ENCODE measurements around the gene KRT40.
"Not testable (repeated sequence)": the region's sequence is repeated elsewhere in the genome, so short reads cannot be mapped to it uniquely, and the experiment has no call there.

The KRT40 gene

DNA sequence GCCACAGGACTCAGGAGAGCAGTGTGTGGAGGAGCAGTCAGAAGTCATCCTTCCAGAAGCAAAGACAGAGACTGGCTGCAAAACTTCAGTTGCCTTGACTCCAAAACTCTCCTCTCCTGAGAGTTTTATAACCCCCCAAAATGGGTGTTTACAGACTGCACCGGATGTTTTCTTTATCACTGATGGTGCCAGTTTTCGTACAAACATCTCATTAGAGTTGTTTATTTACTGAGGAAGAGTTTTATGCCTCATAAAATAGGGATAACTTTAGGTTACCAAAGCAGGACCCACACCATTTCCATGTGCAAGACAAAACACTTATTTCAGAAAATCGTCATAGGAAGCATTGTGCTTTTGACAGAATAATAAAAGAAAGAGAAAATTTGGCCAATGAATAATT is at the start of gene KRT40:
KRT40 (minus strand) TSS at position 101 of the 400 bp plus-strand sequence; CDS start at position 48, 53 bp downstream.
- DNase-seq, result no peak

GRCh38 chr17:41029633-41030245 is 45.6 kb upstream of the KRT40 start, which contains the start of gene KRTAP1-4:
TSS of gene KRTAP1-4 (minus strand) at chr17:41030195. CDS start at chr17:41030078, 117 bp downstream.
- DNase-seq, result no peak

- no peak for DNase-seq
Observed at GRCh38 chr17:41026715-41027471, 42.8 kb upstream of the KRT40 start, which contains the start of gene KRTAP1-5. TSS of gene KRTAP1-5 (minus strand) at chr17:41027208. CDS start at chr17:41027155, 53 bp downstream.

GRCh38 chr17:41024697-41025096 is 40.6 kb upstream of the KRT40 start:
- DNase-seq, result no peak

DNA sequence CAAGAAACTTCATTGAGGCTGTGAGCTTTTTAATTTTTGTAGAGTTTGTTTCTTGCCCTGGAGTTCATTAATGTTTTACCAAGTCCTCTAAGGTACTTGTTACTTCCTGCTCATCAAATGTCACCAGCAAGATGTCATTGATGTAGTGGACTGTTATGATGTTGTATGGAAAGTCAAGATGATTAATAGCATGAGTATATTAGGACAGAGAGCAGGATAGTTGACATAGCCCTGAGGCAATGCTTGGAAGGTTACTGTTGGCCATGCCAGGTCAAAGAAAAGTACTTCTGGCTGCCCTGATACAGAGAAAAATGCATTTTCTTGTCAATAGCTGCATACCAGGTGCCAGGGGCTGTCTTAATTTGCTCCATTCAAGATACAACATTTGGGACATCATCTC is 36.2 kb upstream of the KRT40 start:
- no peak for DNase-seq

DNA sequence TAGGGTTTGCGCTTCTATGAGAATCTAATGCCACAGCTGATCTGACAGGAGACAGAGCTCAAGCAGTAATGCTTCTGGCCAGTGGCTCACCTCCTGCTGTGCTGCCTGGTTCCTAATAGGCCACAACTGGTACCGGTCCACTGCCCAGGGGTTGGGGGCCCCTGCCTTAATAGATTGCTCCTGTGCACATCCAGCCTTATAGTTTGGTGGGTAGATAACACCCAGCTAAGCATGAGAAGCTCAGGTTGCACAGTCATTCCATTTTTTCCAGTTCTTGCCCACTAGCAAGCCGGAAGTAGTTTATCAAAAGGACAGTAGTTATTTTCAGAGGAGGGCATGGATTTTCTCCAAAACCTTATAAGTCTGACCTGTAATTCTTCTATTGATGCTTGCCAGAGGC is 35.3 kb upstream of the KRT40 start:
- no peak for DNase-seq

DNA sequence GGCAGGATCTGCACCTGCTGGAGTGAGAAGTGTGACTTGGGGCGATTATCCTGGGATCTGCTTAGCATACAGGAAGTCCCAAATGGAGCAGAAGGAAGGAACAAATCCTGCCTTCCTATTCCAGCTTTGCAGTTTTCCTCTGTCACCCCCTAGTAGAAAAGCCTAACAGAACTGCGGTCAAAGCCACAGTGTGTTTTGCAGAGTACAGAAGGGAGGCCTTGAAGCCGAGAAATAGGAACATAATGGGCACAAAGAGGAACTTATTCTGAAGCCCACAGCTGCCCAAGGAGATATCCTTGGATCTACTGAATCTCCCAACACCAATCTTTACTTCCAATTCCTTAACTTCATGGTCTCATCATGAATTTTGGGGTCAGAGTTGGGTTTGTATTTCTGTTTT is 34.4 kb upstream of the KRT40 start:
- DNase-seq, result no peak

DNA sequence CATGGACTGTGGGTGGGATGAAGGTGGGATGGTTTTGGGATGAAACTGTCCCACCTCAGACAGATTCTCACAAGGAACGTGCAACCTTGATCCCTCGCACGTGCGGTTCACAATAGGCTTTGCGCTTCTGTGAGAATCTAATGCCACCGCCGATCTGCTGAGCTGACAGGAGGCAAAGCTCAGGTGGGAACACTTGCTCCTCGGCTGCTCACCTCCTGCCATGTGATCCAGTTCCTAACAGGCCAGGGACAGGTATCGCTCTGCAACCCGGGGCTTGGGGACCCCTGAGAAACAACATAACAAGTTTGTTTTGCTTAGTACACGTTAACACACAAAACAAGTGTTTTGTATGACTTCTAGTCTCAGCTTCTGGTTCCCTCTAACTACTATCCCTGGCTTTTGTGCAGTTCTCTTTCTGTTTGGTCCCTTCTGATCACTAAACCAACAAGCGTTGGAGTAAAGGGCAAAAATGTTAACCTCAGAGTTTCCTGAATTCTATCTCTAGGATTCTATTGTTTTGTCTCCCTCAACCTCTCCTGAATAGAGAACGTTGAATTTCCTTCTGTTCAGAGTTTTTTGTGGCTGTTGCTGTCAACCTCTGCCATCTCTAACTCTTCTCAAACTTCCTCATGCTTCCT is 32.6 kb upstream of the KRT40 start:
- DNase-seq, result no peak

DNA sequence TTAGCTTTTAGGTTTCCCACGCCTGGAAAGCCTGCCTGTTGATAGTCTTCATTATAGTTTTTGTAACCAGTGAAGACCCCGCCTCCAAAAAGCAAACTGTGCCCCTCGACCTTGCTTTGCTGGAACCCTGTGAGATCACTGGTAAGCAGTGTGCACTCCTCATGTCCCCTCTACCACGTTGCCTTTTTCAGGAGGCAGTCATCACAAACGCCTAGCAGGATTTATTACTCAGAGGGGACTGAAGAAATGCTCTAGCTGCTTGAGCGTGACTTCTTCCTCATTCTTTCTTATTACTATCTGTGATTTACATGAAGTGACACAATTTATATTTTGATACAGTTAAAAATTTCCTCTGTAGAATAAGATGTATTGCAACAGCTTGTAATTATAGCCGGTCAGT is 31.3 kb upstream of the KRT40 start:
- DNase-seq, result no peak

- peak; percentile 14 for DNase-seq
Observed at GRCh38 chr17:41013606-41014005, 29.5 kb upstream of the KRT40 start.

DNA sequence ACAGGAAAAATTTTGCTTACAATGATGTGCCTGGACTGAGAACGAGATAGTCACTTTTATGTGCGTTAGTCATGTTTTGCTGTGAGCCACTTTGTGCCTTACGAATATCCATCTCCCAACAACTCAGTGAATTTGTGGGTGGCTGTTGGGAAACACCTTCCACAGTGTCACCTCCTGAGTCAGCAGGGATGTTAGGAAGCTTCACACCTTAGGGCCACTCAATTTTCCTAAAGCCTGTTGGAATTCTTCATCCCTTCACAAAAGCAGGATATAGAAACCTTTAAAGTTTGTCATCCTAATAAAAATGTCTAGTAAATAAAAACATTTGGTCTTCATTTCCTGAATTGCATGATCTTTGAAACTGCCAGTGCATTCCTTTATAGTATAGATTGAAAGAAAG is 29.1 kb upstream of the KRT40 start:
- DNase-seq, result no peak

DNA sequence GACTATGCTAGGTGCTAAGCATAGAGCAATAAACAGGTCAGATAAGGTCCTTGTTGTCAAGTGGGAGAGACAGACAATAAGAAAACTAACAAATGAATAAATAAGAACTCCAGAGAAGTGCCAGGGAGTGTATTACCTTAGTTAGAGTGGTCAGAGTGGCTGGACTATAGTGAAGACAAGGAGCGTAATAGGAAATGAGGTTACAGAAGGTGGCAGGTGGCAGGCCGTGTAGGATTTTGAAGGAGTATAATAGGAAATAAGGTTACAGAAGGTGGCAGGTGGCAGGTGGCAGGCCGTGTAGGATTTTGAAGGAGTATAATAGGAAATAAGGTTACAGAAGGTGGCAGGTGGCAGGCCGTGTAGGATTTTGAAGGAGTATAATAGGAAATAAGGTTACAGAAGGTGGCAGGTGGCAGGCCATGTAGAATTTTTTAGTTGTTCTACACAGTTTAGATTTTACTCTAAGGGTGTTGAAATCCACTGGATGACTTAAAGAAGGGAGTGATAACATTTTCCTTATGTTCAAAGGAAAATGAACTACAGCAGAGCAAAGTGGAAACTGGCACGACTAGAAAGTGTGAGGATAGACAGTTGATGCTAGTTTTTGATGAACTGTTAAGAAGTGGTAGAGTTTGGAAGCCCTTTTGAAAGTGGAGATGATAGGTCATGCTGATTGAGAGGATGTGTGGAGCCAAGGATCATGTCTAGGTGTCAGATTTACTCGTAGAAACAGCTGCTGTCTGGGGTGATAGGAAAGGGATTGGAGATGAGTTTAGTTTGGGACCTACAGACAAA is 28.4 kb upstream of the KRT40 start:
- DNase-seq, result no peak

GRCh38 chr17:41010441-41010840 is 26.3 kb upstream of the KRT40 start:
- DNase-seq, result no peak

DNA sequence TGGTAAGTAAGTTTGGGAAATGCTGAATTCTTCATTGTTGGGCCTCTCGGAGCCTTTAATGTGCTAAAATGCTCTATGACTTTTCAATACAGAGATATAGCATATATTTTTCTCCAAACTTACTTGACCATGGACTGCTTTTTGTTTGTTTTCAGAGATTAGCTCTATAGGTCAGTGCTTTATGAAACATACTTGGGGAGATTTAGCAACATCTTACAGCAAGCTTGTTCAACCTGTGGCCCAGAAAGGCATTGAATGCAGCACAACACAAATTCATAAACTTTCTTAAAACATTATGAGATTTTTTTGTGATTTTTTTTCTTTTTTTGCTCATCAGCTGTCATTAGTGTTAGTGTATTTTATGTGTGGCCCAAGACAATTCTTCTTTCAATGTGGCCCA is 25.8 kb upstream of the KRT40 start:
- no peak for DNase-seq

- DNase-seq, result no peak
Observed at GRCh38 chr17:41009301-41009760, 25.2 kb upstream of the KRT40 start.

GRCh38 chr17:41008811-41009210 is 24.7 kb upstream of the KRT40 start, which contains the start of gene KRTAP3-1:
TSS of gene KRTAP3-1 (minus strand) at chr17:41009128. CDS start at chr17:41009074, 54 bp downstream.
- no peak for DNase-seq

GRCh38 chr17:41004397-41004796 is 20.3 kb upstream of the KRT40 start:
- DNase-seq, result no peak

DNA sequence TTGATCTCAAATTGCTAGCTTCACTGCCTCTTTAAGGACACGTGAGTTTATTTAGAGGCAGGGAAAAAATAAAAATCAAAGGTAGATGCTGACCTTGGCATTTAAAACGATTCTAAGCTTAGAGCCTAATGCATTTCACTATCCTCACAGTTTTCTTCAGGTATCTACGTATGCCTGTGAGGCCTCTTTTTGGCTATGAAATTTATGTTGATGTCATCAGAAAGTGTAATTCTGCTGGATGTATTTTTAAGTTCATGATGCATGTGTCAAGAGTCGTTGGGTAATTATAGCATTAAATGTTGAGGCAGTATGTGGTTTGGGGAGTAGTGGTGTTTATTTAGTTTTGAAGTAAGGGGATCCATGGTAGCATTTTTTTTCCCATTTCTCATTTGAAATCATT is 19.8 kb upstream of the KRT40 start:
- no peak for DNase-seq

DNA sequence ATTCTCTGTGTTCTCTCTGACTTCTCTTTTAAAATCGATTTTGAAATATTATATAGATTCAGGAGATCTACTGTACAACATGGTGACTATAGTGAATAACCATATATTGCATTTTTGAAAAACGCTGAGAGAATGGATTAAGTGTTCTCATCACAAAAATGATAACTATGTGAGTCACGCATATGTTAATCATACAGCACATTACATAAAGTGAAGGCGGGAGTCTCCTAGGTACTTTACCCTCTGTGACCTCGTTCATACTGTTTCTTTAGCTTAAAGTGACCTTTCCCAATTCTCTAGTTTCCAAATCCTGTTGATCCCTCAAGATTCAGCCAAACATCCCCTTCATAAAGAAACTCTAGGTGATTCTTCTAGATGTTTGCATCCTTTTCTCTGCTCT is 18.7 kb upstream of the KRT40 start:
- no peak for DNase-seq

DNA sequence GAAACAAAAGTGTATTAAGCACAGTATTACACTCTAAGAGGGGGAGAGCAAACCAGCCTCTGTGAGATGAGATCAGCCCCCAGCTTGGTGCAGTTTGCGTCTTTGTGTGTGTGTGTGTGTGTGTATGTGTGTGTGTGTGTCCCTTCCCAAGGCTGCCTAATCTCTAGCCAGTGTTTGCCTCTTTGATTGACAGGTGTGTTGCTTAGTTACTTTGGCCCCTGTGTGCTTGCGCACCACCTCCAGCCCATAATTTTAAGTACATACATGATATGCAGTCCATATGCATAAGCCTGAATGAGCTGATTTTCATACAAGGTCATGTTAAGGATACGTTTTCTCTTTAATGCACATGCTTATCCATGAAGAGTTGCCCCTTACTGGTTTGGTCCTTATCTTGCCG is 17.7 kb upstream of the KRT40 start:
- no peak for DNase-seq

DNA sequence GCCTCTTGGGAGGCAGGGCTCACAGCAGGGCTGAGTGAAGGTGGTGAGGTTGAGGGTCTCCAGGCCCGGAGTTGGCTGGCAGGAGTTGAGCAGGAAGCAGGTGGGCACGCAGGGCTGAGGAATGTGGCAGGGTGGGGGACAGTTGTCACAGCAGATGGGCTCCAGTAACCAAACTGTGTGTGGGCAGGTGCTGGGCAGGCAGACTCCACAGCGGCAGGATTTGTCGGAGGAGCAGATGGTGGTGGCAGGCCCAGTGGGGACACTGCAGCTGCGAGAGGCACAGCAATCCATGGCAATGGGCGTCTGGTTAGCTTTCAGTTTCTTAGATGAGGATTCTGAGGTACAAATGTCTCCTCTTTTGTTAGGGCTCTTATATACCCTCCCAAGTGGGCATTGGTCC is 15.4 kb upstream of the KRT40 start, which contains the start of gene KRTAP3-2:
KRTAP3-2 (minus strand) TSS at position 344 of the 400 bp plus-strand sequence; CDS start at position 291, 53 bp downstream.
- DNase-seq, result not testable (repeated sequence)

GRCh38 chr17:40997361-40997760 is 13.2 kb upstream of the KRT40 start:
- no peak for DNase-seq

GRCh38 chr17:40996829-40997228 is 12.7 kb upstream of the KRT40 start:
- no peak for DNase-seq

All from OCI-M1 (cell line).